Hematopoietic multipotent progenitor cell treated with erythropoietin and hydrocortisone succinate and interleukin-3 and kit ligand, for 8 days (in vitro differentiated cells): ENCODE data around the gene MTHFD1L.
"Not testable (repeated sequence)": the region's sequence is repeated elsewhere in the genome, so short reads cannot be mapped to it uniquely, and the experiment has no call there.

Experiments used
- DNase-seq: peaks from one replicate; pipeline ENCODE4 v3.0.0-alpha.2; 2015

Gene MTHFD1L

GRCh38 chr6:151101161-151101815, 235.8 kb downstream of the MTHFD1L start:
- no peak for DNase-seq

GRCh38 chr6:151101816-151102694, 236.6 kb downstream of the MTHFD1L start:
- DNase-seq = no peak

GRCh38 chr6:151103266-151103665, 237.8 kb downstream of the MTHFD1L start:
- DNase-seq = no peak

GRCh38 chr6:151107897-151108427, 242.5 kb downstream of the MTHFD1L start:
- no peak for DNase-seq

- no peak for DNase-seq
Observed at GRCh38 chr6:151108548-151108947, 243.0 kb downstream of the MTHFD1L start.

GRCh38 chr6:151109361-151109760, 243.9 kb downstream of the MTHFD1L start:
- DNase-seq = no peak

- DNase-seq = no peak
Observed at GRCh38 chr6:151109869-151110575, 244.5 kb downstream of the MTHFD1L start.

- no peak for DNase-seq
Observed at GRCh38 chr6:151110576-151110905, 245.0 kb downstream of the MTHFD1L start.

GRCh38 chr6:151111670-151112069, 246.2 kb downstream of the MTHFD1L start:
- DNase-seq = no peak

GRCh38 chr6:151112130-151112529, 246.6 kb downstream of the MTHFD1L start:
- no peak for DNase-seq

- not testable (repeated sequence) for DNase-seq
Observed at GRCh38 chr6:151112884-151113283, 247.4 kb downstream of the MTHFD1L start.

GRCh38 chr6:151113641-151114040, 248.1 kb downstream of the MTHFD1L start:
- DNase-seq = no peak

- DNase-seq = no peak
Observed at GRCh38 chr6:151118461-151119123, 253.1 kb downstream of the MTHFD1L start.

GRCh38 chr6:151119823-151120524, 254.5 kb downstream of the MTHFD1L start:
- DNase-seq = no peak

- no peak for DNase-seq
Observed at GRCh38 chr6:151121900-151122299, 256.4 kb downstream of the MTHFD1L start.

- not testable (repeated sequence) for DNase-seq
Observed at GRCh38 chr6:151123641-151124040, 258.1 kb downstream of the MTHFD1L start.

- DNase-seq = not testable (repeated sequence)
Observed at GRCh38 chr6:151125242-151125641, 259.7 kb downstream of the MTHFD1L start.

GRCh38 chr6:151125651-151126416, 260.3 kb downstream of the MTHFD1L start:
- DNase-seq = not testable (repeated sequence)

- DNase-seq = not testable (repeated sequence)
Observed at GRCh38 chr6:151126417-151126724, 260.9 kb downstream of the MTHFD1L start.

- DNase-seq = not testable (repeated sequence)
Observed at GRCh38 chr6:151127133-151127798, 261.8 kb downstream of the MTHFD1L start.
